Liver (tissue), 3 donors: ENCODE data around the gene NTN1.

ENCODE experiments used
- YY1 ChIP-seq: IDR thresholded peaks from 2 replicates; pipeline ENCODE4 v1.6.1; 2016; ENCODE audit warnings: antibody characterized with exemption, mild to moderate bottlenecking
- TF ChIP-seq, protein P1 (sequence below): IDR thresholded peaks from 2 replicates; pipeline ENCODE4 v1.6.1; 2016; ENCODE audit warnings: antibody characterized with exemption
- TF ChIP-seq, protein P2 (sequence below): fragments of 150-350 bp; IDR thresholded peaks from 2 replicates; pipeline ENCODE4 v1.5.1; 2017; ENCODE audit warnings: improper control_type of control experiment, low read depth, low read length; ENCODE audit not compliant: missing input control
- TF ChIP-seq, protein P3 (sequence below): IDR thresholded peaks from 2 replicates; pipeline ENCODE4 v1.6.1; 2016; ENCODE audit warnings: antibody characterized with exemption
- TF ChIP-seq, protein P4 (sequence below): IDR thresholded peaks from 2 replicates; pipeline ENCODE4 v1.6.1; 2016; ENCODE audit warnings: antibody characterized with exemption, mild to moderate bottlenecking
- donor health status: healthy.
- donor health status: healthy.

DNA sequence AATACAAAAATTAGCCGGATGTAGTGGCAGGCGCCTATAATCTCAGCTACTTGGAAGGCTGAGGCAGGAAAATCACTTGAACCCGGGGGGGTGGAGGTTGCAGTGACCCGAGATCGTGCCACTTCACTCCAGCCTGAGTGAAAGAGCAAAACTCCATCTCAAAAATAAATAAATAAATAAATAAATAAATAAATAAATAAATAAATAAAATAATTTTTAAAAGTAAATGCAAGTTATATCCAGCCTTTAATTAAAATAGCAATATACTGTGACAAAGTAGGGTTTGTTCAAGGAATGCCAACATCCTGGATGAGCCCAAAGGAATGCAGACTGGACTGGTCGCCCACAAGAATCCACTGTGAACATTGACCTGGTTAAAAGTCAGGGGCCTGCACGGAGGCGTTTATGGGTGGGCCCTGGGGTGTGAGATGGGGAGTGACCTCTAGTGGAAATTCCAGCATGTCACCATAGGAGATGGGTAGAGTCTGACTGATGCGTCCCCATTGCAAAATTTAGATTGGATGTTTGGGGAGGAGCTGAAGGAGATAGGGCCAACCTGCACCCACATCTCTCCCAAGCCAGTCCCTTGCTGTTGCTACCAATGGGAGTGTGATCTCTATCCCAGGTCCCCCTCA is 46.1 kb upstream of the NTN1 start:
- TF ChIP-seq, protein P1, sequence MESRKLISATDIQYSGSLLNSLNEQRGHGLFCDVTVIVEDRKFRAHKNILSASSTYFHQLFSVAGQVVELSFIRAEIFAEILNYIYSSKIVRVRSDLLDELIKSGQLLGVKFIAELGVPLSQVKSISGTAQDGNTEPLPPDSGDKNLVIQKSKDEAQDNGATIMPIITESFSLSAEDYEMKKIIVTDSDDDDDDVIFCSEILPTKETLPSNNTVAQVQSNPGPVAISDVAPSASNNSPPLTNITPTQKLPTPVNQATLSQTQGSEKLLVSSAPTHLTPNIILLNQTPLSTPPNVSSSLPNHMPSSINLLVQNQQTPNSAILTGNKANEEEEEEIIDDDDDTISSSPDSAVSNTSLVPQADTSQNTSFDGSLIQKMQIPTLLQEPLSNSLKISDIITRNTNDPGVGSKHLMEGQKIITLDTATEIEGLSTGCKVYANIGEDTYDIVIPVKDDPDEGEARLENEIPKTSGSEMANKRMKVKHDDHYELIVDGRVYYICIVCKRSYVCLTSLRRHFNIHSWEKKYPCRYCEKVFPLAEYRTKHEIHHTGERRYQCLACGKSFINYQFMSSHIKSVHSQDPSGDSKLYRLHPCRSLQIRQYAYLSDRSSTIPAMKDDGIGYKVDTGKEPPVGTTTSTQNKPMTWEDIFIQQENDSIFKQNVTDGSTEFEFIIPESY, result no peak
- TF ChIP-seq, protein P2, sequence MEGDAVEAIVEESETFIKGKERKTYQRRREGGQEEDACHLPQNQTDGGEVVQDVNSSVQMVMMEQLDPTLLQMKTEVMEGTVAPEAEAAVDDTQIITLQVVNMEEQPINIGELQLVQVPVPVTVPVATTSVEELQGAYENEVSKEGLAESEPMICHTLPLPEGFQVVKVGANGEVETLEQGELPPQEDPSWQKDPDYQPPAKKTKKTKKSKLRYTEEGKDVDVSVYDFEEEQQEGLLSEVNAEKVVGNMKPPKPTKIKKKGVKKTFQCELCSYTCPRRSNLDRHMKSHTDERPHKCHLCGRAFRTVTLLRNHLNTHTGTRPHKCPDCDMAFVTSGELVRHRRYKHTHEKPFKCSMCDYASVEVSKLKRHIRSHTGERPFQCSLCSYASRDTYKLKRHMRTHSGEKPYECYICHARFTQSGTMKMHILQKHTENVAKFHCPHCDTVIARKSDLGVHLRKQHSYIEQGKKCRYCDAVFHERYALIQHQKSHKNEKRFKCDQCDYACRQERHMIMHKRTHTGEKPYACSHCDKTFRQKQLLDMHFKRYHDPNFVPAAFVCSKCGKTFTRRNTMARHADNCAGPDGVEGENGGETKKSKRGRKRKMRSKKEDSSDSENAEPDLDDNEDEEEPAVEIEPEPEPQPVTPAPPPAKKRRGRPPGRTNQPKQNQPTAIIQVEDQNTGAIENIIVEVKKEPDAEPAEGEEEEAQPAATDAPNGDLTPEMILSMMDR, result no peak
- TF ChIP-seq, protein P3, sequence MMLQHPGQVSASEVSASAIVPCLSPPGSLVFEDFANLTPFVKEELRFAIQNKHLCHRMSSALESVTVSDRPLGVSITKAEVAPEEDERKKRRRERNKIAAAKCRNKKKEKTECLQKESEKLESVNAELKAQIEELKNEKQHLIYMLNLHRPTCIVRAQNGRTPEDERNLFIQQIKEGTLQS, result no peak
- TF ChIP-seq, protein P4, sequence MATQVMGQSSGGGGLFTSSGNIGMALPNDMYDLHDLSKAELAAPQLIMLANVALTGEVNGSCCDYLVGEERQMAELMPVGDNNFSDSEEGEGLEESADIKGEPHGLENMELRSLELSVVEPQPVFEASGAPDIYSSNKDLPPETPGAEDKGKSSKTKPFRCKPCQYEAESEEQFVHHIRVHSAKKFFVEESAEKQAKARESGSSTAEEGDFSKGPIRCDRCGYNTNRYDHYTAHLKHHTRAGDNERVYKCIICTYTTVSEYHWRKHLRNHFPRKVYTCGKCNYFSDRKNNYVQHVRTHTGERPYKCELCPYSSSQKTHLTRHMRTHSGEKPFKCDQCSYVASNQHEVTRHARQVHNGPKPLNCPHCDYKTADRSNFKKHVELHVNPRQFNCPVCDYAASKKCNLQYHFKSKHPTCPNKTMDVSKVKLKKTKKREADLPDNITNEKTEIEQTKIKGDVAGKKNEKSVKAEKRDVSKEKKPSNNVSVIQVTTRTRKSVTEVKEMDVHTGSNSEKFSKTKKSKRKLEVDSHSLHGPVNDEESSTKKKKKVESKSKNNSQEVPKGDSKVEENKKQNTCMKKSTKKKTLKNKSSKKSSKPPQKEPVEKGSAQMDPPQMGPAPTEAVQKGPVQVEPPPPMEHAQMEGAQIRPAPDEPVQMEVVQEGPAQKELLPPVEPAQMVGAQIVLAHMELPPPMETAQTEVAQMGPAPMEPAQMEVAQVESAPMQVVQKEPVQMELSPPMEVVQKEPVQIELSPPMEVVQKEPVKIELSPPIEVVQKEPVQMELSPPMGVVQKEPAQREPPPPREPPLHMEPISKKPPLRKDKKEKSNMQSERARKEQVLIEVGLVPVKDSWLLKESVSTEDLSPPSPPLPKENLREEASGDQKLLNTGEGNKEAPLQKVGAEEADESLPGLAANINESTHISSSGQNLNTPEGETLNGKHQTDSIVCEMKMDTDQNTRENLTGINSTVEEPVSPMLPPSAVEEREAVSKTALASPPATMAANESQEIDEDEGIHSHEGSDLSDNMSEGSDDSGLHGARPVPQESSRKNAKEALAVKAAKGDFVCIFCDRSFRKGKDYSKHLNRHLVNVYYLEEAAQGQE, result no peak
- TF ChIP-seq YY1, result no peak
